ENCODE results near the gene LUC7L.
A peak's percentile ranks its signal among the peaks of the same experiment; 100 is the strongest.
"Not testable (repeated sequence)": the region's sequence is repeated elsewhere in the genome, so short reads cannot be mapped to it uniquely, and the experiment has no call there.

The LUC7L gene

DNA sequence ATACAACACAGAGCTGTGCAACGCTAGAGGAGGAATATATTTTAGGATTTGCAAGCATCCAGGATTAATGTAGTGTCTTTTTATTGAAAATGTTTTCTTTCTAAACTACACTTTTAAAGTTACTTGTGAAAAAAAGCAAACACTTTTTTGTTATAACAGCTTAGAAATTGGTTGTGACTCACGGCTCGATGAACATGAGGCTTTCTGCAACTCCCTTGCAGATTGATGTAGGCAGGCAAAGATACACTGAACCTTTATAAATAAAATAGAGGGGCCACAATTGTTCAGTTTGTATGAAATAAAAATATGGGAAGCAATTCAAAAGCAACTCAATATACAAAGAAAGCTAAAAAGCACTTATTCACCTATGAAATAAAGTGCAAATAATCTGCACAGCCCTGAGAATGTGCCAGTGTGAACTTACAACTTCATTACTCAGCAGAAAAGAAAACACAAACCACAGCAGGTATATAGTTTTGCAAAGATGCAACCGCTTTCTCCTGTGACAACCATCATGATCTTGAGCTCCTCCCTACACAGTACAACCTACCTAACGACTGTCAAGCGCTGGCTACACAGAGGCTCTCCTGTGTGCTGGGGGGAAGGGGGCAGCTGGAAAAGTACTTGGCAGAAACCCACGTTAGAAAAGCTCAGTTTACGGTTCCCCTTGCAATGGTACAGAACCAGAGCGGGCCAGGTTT, 948 bp downstream of the LUC7L start:
- no peak for DNase-seq

DNA sequence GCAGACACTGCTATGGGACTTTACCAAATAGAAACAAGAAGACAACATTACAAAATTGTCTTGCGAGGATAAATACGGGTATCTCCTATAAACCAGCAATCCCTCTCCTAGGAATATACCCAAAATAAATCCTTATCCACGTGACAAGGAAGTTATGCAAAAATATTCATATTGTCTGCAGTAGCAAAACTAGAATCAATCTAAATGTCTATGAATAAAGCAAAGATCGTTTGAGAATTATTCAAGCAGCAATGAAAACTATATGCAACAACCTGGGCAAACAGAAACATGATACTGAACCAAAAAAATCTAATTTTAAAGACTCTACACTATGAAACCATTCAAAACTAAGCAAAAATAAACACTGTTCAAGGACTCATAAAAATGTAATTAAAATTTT, 9.2 kb downstream of the LUC7L start:
- no peak for DNase-seq

GRCh38 chr16:212999-213398, 16.2 kb downstream of the LUC7L start:
- no peak for DNase-seq

- DNase-seq, result not testable (repeated sequence)
Observed at GRCh38 chr16:211631-212180, 17.5 kb downstream of the LUC7L start.

DNA sequence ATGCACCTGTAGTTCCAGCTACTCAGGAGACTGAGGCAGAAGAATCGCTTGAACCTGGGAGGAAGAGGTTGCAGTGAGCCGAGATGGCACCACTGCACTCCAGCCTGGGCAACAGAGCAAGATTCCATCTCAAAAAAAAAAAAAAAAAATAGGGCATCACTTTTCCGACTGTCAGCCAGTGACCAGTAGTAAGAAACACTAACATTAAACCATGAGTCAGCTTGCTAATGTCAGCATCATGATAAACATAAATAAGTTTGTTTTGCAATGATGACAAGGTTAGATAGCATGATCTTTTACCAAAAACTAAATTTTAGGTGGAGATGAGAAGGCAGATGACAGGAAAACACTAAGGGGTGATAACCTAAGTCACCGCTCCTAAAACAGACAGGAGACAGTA, 19.9 kb downstream of the LUC7L start:
- not testable (repeated sequence) for DNase-seq

DNA sequence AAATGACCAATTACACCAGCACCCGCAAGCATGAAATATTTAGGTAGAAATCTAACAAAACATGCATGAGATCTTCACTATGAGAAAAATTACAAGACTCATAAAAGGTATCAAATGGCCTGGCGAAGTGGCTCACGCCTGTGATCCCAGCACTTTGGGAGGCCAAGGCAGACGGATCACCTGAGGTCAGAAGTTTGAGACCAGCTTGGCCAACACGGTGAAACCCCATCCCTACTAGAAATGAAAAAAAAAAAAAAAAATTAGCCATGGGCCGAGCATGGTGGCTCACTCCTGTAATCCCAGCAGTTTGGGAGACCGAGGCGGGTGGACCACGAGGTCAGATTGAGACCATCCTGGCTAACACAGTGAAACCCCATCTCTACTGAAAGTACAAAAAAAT, 25.2 kb downstream of the LUC7L start:
- DNase-seq, result not testable (repeated sequence)

DNA sequence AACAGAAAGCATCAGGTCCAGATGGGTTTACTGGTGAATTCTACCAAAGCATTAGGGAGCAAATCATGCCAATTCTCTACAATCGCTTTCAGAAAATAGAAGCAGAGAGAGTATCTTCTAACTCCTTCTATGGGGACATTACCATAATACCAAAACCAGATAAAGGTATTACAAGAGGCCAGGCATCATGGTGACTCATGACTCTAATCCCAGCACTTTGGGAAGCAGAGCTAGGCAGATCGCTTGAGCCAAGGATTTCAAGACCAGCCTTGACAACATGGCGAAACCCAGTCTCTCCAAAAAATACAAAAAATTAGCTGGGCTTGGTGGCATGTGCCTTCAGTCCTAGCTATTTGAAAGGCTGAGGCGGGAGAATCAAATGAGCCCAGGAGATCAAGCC, 26.0 kb downstream of the LUC7L start:
- DNase-seq, result no peak

DNA sequence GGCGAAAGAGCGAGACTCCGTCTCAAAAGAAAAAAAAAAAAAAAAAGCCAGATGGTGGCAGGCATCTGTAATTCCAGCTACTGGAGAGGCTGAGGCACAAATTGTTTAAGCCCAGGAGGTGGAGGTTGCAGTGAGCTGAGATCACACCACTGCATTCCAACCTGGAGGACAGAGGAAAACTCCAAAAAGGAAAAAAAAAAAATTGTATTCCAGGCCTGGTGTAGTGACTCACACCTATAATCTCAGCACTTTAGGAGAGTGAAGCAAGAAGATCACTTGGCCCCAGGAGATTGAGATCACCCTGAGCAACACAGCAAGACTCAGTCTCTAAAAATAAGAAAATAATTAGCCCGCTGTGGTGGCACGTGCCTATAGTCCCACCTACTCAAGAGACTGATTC, 28.9 kb downstream of the LUC7L start:
- DNase-seq, result no peak

DNA sequence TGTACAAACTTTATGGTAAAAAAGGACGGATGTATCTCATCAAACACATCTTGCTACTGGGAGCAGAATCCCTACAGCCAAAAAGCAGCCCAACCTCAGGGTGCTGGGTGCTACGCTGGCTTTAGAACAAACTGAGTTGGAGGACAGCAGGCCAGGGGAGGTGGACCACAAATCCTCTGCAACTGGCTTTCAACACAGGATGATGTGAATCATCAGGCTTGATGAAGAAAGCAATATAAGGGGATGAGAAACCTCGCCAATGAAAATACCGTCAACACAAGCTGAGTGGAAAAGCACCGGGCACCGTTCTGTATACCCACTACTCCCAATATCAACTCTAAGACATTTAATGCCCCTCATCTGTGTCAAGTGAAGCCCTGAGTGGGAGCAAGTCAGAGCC, 34.7 kb downstream of the LUC7L start:
- DNase-seq, result no peak

DNA sequence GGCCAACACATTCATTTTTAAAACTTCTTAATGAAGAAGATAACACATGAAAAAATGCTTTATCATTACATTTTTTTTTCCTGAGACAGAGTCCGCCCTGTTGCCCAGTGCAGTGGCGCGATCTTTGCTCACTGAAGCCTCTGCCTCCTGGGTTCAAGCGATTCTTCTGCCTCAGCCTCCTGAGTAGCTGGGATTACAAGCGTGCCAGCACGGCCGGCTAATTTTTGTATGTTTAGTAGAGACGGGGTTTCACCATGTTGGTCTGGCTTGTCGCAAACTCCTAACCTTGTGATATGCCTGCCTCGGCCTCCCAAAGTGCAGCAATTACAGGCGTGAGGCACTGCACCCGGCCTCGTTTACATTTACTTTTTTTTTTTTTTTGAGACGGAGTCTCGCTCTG, 35.8 kb downstream of the LUC7L start:
- DNase-seq, result no peak

GRCh38 chr16:192686-193085, 36.6 kb downstream of the LUC7L start:
- DNase-seq, result no peak

- DNase-seq, result no peak
Observed at GRCh38 chr16:191831-192230, 37.4 kb downstream of the LUC7L start.

GRCh38 chr16:189604-190186, 39.6 kb downstream of the LUC7L start:
- DNase-seq, result no peak

DNA sequence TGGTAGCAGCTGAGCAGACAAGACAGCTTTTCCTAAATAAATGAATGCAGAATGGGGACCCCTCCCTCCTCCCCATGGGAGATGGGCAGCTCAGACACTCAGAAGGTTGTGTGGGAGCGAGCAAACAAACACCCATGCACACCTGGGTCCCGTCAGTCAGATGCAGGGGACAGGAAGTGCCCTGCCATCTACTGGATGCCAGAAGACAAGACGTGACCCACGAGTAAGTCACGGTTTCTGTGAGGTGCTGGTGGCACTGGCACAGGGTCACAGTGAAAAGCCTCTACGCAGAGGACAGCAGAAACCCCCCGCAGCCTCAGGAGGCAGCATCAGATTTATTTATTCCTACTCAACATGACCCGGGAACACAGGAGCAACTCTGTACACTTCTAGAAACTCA, 40.6 kb downstream of the LUC7L start:
- no peak for DNase-seq

GRCh38 chr16:187330-187729, 41.9 kb downstream of the LUC7L start:
- DNase-seq, result no peak

DNA sequence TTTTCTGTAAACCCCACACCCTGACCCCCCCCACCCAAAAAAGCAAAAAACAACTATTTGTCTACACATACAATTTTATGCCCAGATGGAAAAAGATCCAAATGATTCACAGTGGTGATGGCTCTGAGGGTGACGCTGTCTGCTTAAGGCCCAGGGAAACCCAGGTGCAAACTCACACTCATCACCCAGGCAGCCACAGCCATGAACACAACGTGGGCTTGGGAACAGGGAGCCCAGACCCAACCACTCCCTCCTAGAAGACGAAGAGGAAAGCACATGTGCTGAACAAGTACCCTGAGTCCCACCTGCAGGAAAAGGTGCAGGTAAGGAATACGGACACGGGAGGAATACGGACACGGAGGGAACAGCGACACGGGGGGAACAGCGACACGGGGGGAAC, 43.6 kb downstream of the LUC7L start:
- DNase-seq, result no peak

GRCh38 chr16:185213-185612, 44.0 kb downstream of the LUC7L start:
- no peak for DNase-seq

DNA sequence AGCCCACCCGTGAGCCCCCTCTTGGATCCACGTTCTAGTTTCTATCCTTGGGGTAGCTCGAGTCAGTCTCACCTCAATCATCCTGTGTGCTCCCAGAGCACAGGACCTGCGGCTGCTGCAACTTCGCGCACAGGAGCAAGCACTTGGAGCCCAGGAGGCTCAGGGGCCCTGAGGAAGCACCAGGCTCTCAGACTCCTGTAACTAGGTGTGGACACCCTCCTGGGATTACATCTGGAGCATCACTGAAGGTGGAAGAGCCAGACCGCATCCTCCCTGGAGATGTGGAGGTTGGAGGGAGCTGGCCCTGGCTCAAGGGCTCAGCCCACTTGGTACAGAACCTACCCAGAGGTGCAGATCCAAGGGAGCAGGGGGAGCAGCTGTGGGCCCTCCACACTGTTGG, 46.2 kb downstream of the LUC7L start:
- DNase-seq, result no peak

GRCh38 chr16:181565-182021, 47.7 kb downstream of the LUC7L start:
- no peak for DNase-seq

DNA sequence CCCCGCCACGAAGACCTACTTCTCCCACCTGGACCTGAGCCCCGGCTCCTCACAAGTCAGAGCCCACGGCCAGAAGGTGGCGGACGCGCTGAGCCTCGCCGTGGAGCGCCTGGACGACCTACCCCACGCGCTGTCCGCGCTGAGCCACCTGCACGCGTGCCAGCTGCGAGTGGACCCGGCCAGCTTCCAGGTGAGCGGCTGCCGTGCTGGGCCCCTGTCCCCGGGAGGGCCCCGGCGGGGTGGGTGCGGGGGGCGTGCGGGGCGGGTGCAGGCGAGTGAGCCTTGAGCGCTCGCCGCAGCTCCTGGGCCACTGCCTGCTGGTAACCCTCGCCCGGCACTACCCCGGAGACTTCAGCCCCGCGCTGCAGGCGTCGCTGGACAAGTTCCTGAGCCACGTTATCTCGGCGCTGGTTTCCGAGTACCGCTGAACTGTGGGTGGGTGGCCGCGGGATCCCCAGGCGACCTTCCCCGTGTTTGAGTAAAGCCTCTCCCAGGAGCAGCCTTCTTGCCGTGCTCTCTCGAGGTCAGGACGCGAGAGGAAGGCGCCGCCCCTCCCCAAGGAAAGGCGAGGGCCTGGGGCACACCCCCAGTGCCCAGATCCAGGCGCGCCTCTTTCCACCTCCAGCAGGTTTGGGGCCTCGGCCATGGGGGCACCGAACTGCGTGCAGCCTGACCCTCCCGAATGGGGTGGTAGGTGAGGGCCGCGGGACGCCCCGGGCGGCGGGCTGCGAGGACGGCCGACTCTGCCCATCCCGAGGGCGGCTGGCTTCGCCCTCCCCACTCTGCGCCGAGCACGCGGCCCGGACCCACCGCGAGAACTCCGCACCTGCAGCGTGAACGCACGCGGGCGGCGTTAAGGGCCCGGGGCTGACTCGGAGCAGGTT, 48.3 kb downstream of the LUC7L start:
- peak; percentile 67 for DNase-seq

DNA sequence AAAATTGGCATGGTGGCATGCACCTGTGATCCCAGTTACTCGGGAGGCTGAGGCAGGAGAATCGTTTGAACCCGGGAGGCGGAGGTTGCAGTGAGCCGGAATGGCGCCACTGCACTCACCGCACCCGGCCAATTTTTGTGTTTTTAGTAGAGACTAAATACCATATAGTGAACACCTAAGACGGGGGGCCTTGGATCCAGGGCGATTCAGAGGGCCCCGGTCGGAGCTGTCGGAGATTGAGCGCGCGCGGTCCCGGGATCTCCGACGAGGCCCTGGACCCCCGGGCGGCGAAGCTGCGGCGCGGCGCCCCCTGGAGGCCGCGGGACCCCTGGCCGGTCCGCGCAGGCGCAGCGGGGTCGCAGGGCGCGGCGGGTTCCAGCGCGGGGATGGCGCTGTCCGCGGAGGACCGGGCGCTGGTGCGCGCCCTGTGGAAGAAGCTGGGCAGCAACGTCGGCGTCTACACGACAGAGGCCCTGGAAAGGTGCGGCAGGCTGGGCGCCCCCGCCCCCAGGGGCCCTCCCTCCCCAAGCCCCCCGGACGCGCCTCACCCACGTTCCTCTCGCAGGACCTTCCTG, 49.1 kb downstream of the LUC7L start, which contains the start of gene HBQ1:
TSS of gene HBQ1 (plus strand) at position 359 of the 575 bp plus-strand sequence. CDS start at position 387, 28 bp downstream.
- no peak for DNase-seq

DNA sequence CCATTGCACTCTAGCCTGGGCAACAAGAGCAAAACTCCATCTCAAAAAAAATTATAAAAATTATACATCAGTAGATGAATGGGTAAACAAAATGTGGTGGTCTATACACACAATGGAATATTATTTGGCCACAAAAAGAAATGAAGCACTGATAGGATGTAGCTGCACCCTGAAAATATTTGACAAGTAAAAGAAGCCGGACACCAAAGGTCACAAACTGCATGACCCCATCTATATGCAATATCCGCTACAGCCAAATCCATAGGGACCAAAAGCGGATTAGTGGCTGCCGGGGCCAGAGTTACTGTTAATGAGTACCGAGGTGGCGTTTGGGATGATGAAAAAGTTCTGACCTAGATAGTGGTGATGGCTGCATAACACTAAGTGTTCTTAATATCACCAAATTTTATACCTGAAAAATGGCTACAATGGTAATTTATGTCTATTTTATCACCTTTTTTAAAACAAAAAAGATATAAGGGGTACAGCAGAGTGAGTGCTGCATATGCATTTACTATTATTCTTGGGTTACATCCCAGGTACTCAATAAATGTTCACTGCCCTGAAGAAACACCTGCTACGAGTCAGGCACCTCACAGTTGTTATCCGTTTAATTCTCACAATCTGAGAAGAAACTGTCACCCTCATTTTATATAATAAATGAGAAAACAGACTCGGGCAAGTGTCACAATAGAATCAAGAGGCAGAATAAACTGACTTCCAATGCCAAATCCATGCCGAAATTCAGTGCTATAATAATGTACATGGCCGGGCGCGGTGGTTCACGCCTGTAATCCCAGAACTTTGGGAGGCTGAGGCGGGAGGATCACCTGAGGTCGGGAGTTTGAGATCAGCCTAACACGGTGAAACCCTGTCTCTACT, 49.8 kb downstream of the LUC7L start:
- no peak for DNase-seq

Data from activated gamma-delta T cell (primary cell).